ENCODE measurements around the gene DYNLT1. TPM values are rescaled to one million over a fixed set of nuclear protein-coding genes. Genes with fewer than 3 reads are reported as not detected.
"Not testable (repeated sequence)": the region's sequence is repeated elsewhere in the genome, so short reads cannot be mapped to it uniquely, and the experiment has no call there.

The DYNLT1 gene
- total and polyA plus RNA-seq, 7 donors, result 68.7 to 457 (median 118) TPM

DNA sequence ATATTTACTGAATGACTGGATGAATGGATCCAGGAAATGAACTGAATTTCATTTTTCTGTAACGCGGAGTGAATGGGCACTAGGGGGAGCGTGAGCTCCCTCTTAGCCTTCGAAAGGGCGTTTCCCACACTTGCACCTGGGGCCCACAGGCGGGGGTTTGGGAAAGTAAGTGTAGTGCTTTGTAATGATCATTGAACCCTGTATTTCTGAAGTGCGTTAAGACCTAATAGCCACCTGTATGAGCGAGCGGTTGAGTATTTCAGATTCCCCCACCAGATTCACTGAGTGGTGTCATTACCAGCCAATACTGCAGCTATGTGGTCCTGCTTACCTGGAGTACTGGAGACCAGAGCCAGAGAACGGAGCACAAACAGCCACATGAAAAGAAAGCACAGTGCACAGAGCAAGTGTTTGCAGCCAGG, 15.8 kb upstream of the DYNLT1 start:
- 16 to 27% methylated on average over 10 of the region's 10 CpGs for WGBS, 2 donors
- H3K36me3 ChIP-seq, result no peaks in the 10 kb centered on the region
- no peak overlapping the region for H3K27ac ChIP-seq
- TF ChIP-seq POLR2AphosphoS5 (IDR thresholded peaks at IDR 0.05), result no peak
- no peak for TF ChIP-seq EP300 (IDR thresholded peaks at IDR 0.05)
- no peak for TF ChIP-seq POLR2A (IDR thresholded peaks at IDR 0.05)
- TF ChIP-seq CTCF (IDR thresholded peaks at IDR 0.05), result peak in 2 of 4 experiments; percentile 28 to 31
- peak; percentile 8 for DNase-seq
- peaks cover 0 to 21% (median 6%) of the 10 kb centered on the region in 4 donors for H3K4me1 ChIP-seq
- intact Hi-C loops (cut with DNase I), result no loop called here
- no peak overlapping the region for H3K4me3 ChIP-seq
- no peaks in the 10 kb centered on the region for H3K9me3 ChIP-seq
- no peaks in the 10 kb centered on the region for H3K27me3 ChIP-seq

DNA sequence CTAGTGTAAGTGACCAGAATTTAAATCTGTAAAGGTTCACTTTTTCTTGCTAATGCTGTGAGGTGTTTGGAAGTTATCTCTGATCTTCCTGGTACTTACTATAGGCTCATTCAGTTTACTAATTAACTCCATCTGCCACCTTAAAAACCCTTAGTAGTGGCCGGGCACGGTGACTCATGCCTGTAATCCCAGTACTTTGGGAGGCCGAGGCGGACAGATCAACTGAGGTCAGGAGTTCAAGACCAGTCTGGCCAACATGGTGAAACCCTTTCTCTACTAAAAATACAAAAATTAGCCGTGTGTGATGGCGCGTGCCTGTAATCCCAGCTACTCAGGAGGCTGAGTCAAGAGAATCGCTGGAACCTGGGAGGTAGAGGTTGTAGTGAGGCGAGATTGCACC, 12.4 kb upstream of the DYNLT1 start:
- not testable (repeated sequence) for H3K4me3 ChIP-seq

DNA sequence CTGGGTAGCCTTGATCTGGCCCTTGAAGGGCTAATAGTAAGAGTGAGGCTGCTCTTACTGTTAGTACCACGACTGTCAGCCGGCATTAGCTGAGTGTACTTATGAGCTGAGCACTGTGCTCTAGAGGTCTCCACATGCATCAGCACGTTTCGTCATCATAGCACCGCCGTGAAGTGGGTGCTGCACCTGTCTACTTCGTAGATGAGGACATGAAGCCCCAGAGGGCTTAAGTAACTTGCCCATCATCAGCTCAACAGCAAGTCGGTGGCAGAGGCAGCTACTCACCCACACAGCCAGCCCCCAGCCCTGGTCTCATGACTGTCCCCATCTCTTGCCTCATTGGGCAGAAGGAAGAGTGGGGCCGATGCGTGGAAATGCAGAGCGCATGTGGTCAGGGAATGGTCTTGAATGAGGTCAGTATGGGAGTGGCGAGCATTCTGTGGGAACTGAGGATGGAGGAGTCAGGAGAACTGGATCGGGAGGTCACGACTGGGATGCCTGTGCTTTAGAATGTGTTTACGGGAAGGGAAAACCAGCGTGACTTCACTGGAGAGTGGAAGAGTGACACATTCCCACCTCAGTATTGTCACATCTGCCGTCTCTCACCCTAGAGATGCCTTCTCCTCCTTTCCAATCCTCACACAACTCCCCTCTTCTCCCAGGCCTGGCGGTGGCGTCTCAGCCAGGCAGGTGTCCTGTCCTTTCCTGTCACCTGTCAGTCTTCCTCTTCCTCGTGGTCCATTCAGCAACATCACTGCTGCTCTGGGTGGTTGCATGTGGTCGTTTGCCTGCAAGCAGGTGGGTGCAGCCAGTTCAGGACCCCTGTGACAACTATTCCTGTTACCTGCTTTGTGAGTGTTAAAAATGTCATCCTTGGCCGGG, 11.3 kb upstream of the DYNLT1 start:
- Histone ChIP-seq H3K27me3 (no peaks in the 10 kb centered on the region), H3K9me3 (no peaks in the 10 kb centered on the region), H3K4me1 (peaks cover 0 to 25% (median 23%) of the 10 kb centered on the region in 4 donors), H3K4me3 (no peak overlapping the region), H3K36me3 (no peaks in the 10 kb centered on the region), H3K27ac (peak overlapping the region in 3 of 4 donors; percentile 78 to 87 (median 86))
- no peak for DNase-seq
- 86 to 87% methylated on average over 22 of the region's 22 CpGs for WGBS, 2 donors
- intact Hi-C loops (cut with DNase I), result loop anchor here (5.0 kb wide), 1 partner anchor 36 kb away; no protein-coding TSS in a partner anchor
- TF ChIP-seq EP300 (IDR thresholded peaks at IDR 0.05) (no peak), POLR2AphosphoS5 (IDR thresholded peaks at IDR 0.05) (no peak), CTCF (IDR thresholded peaks at IDR 0.05) (no peak)

More for the DNA sequence above, 12.4 kb upstream of the DYNLT1 start:
- H3K9me3 ChIP-seq, DNase-seq, H3K36me3 ChIP-seq, H3K27me3 ChIP-seq, H3K27ac ChIP-seq: not testable (repeated sequence)
- intact Hi-C loops (cut with DNase I), result loop anchor here (5.0 kb wide), 1 partner anchor 35 kb away; no protein-coding TSS in a partner anchor
- WGBS, 2 donors, result 33 to 68% methylated on average over 9 of the region's 9 CpGs
- H3K4me1 ChIP-seq, result peaks cover 0 to 25% (median 23%) of the 10 kb centered on the region in 4 donors

GRCh38 chr6:158654960-158655489, 10.5 kb upstream of the DYNLT1 start:
- Histone ChIP-seq H3K4me1 (peaks cover 0 to 25% (median 23%) of the 10 kb centered on the region in 4 donors), H3K27ac (peak overlapping the region; percentile 78 to 87 (median 84)), H3K9me3 (no peaks in the 10 kb centered on the region), H3K36me3 (no peaks in the 10 kb centered on the region), H3K4me3 (no peak overlapping the region), H3K27me3 (no peaks in the 10 kb centered on the region)
- intact Hi-C loops (cut with DNase I), result loop anchor here (5.0 kb wide), 1 partner anchor 37 kb away; no protein-coding TSS in a partner anchor
- WGBS, 2 donors, result 61 to 86% methylated on average over 10 of the region's 10 CpGs
- TF ChIP-seq POLR2AphosphoS5 (IDR thresholded peaks at IDR 0.05) (peak; percentile 34 to 76 (median 52)), POLR2A (IDR thresholded peaks at IDR 0.05) (no peak), CTCF (IDR thresholded peaks at IDR 0.05) (no peak), EP300 (IDR thresholded peaks at IDR 0.05) (no peak)
- DNase-seq, result no peak

DNA sequence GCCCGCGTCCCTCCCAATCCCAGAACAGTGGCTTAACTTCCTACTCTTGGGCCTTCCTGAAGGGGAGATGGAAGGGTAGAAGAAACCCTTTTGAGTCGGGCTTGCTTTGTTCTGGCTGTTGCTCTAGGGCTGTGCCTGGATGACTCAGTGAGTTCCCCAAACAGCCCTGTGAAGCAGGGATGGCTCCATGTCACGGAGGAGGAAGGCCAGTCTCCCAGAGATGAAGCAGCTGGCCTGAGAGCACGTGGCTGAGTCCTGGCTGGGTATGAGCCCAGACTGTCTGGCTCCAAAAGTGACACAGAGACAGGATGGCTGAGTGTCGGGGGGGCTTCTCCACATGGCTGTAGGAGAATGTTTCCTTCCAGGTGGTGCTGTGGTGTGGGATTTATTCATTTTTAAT, 10.0 kb upstream of the DYNLT1 start:
- H3K9me3 ChIP-seq, result no peaks in the 10 kb centered on the region
- no peaks in the 10 kb centered on the region for H3K36me3 ChIP-seq
- 74 to 80% methylated on average over 6 of the region's 6 CpGs for WGBS, 2 donors
- intact Hi-C loops (cut with DNase I), result no loop called here
- TF ChIP-seq EP300 (IDR thresholded peaks at IDR 0.05) (peak in 2 of 4 donors; percentile 76 to 82), CTCF (IDR thresholded peaks at IDR 0.05) (no peak), POLR2AphosphoS5 (IDR thresholded peaks at IDR 0.05) (peak; percentile 86 to 97 (median 94))
- H3K27me3 ChIP-seq, result no peaks in the 10 kb centered on the region
- H3K27ac ChIP-seq, result peak overlapping the region; percentile 78 to 87 (median 84)
- peaks cover 0 to 25% (median 23%) of the 10 kb centered on the region in 4 donors for H3K4me1 ChIP-seq
- DNase-seq, result peak; percentile 96
- H3K4me3 ChIP-seq, result no peak overlapping the region
